GM12891 (cell line): Measurements from ENCODE around the gene NFIX.
A peak's percentile ranks its signal among the peaks of the same experiment; 100 is the strongest.

ENCODE experiments used
- DNase-seq: peaks from one replicate; pipeline ENCODE4 v3.0.0; 2011; ENCODE audit warnings: low spot score; ENCODE audit not compliant: insufficient read length
- FAIRE-seq: peaks from 2 replicates; lab custom pipeline; 2011; peaks lifted over from hg19 to GRCh38; lab: Jason Lieb, UNC
- PAX5 ChIP-seq: IDR thresholded peaks from 2 replicates; pipeline ENCODE4 v1.6.1; 2011; ENCODE audit warnings: low read length, moderate library complexity, mild to moderate bottlenecking; ENCODE audit not compliant: insufficient read depth, severe bottlenecking
- POLR2A ChIP-seq: IDR thresholded peaks from 2 replicates; pipeline ENCODE4 v1.6.1; 2011; ENCODE audit warnings: low read depth, low read length, control low read depth
- POLR2AphosphoS5 ChIP-seq: IDR thresholded peaks from 2 replicates; pipeline ENCODE4 v1.6.1; 2011; ENCODE audit warnings: low read depth, low read length, control low read depth
- POU2F2 ChIP-seq: IDR thresholded peaks from 2 replicates; pipeline ENCODE4 v1.6.1; 2011; ENCODE audit warnings: low read depth, mild to moderate bottlenecking, control low read depth, low read length, moderate library complexity
- SPI1 ChIP-seq: IDR thresholded peaks from 2 replicates; pipeline ENCODE4 v1.6.1; 2011; ENCODE audit warnings: low read depth, low read length, control low read depth
- TAF1 ChIP-seq: IDR thresholded peaks from 2 replicates; pipeline ENCODE4 v1.6.1; 2011; ENCODE audit warnings: low read depth, low read length, control low read depth

NFIX gene

GRCh38 chr19:13040232-13040947 lies 45.1 kb downstream of the NFIX start:
- TF ChIP-seq PAX5 (no peak), POU2F2 (no peak), SPI1 (no peak), POLR2A (no peak), POLR2AphosphoS5 (no peak), TAF1 (no peak)
- FAIRE-seq: no peak
- DNase-seq: no peak

- no peak for DNase-seq
- no peak for TF ChIP-seq TAF1
- TF ChIP-seq POLR2A: no peak
- no peak for TF ChIP-seq PAX5
- no peak for TF ChIP-seq POU2F2
- TF ChIP-seq POLR2AphosphoS5: no peak
- no peak for TF ChIP-seq SPI1
- FAIRE-seq: no peak
These were observed 45.6 kb downstream of the NFIX start for GRCh38 chr19:13040948-13041292.

GRCh38 chr19:13042443-13043130 lies 47.3 kb downstream of the NFIX start:
- peak; percentile 31 for FAIRE-seq
- DNase-seq: no peak
- TF ChIP-seq SPI1 (no peak), PAX5 (no peak), POLR2AphosphoS5 (no peak), POLR2A (no peak), TAF1 (no peak), POU2F2 (no peak)

- DNase-seq (no peak), FAIRE-seq (no peak)
- TF ChIP-seq POLR2AphosphoS5 (no peak), POLR2A (no peak), SPI1 (no peak), POU2F2 (no peak), TAF1 (no peak), PAX5 (no peak)
These were observed 48.0 kb downstream of the NFIX start for GRCh38 chr19:13043285-13043684.

GRCh38 chr19:13044231-13044836 lies 49.1 kb downstream of the NFIX start:
- DNase-seq (no peak), FAIRE-seq (no peak)
- no peak for TF ChIP-seq SPI1
- no peak for TF ChIP-seq POLR2AphosphoS5
- TF ChIP-seq TAF1: no peak

- no peak for FAIRE-seq
- TF ChIP-seq TAF1 (no peak), POLR2AphosphoS5 (no peak), PAX5 (no peak), POLR2A (no peak), POU2F2 (no peak), SPI1 (no peak)
- no peak for DNase-seq
These were observed 50.5 kb downstream of the NFIX start for GRCh38 chr19:13045812-13046211.

- DNase-seq (no peak), FAIRE-seq (no peak)
- no peak for TF ChIP-seq POU2F2
- no peak for TF ChIP-seq SPI1
- TF ChIP-seq PAX5: no peak
- no peak for TF ChIP-seq POLR2AphosphoS5
- TF ChIP-seq POLR2A: no peak
These were observed 52.1 kb downstream of the NFIX start for GRCh38 chr19:13047374-13047773.

GRCh38 chr19:13050274-13050673 lies 55.0 kb downstream of the NFIX start:
- no peak for TF ChIP-seq TAF1
- TF ChIP-seq POU2F2: no peak
- TF ChIP-seq SPI1: no peak
- TF ChIP-seq POLR2AphosphoS5: no peak
- TF ChIP-seq POLR2A: no peak
- no peak for TF ChIP-seq PAX5
- DNase-seq (no peak), FAIRE-seq (no peak)

- DNase-seq (no peak), FAIRE-seq (no peak)
- TF ChIP-seq POLR2AphosphoS5: no peak
- TF ChIP-seq SPI1: no peak
- no peak for TF ChIP-seq POU2F2
These were observed 56.4 kb downstream of the NFIX start for GRCh38 chr19:13051557-13052165.
